H9 (cell line): ENCODE results near the gene SULT2B1. TPM values are rescaled to one million over a fixed set of nuclear protein-coding genes. Genes with fewer than 3 reads are reported as not detected.

ENCODE experiments used
- DNase-seq: peaks from one replicate; pipeline ENCODE4 v3.0.0-alpha.2; 2017
- H2AFZ ChIP-seq: one replicate; pipeline ENCODE4 v1.6.1; 2013; ENCODE audit warnings: mild to moderate bottlenecking, low read length, control low read depth, moderate library complexity
- H2AK5ac ChIP-seq: 2 replicates; pipeline ENCODE4 v1.6.1; 2013; ENCODE audit warnings: low read length, control low read depth, mixed read lengths; ENCODE audit not compliant: insufficient read length
- H2BK120ac ChIP-seq: one replicate; pipeline ENCODE4 v1.6.1; 2013; ENCODE audit warnings: low read depth, mild to moderate bottlenecking, low read length, control low read depth, inconsistent platforms; ENCODE audit not compliant: poor library complexity, severe bottlenecking
- H2BK12ac ChIP-seq: 2 replicates; pipeline ENCODE4 v1.6.1; 2013; ENCODE audit warnings: low read length, control low read depth, mixed read lengths, low read depth; ENCODE audit not compliant: insufficient read length
- H2BK15ac ChIP-seq: 2 replicates; pipeline ENCODE4 v1.6.1; 2013; ENCODE audit warnings: low read depth, low read length, control low read depth
- H2BK20ac ChIP-seq: one replicate; pipeline ENCODE4 v1.6.1; 2013; ENCODE audit warnings: low read depth, mild to moderate bottlenecking, low read length, control low read depth, inconsistent platforms; ENCODE audit not compliant: poor library complexity, severe bottlenecking
- H2BK5ac ChIP-seq: 2 replicates; pipeline ENCODE4 v1.6.1; 2013; ENCODE audit warnings: low read length, control low read depth, mixed read lengths; ENCODE audit not compliant: insufficient read length
- H3K14ac ChIP-seq: 2 replicates; pipeline ENCODE4 v1.6.1; 2013; ENCODE audit warnings: low read length, control low read depth; ENCODE audit not compliant: insufficient read depth
- H3K18ac ChIP-seq: 2 replicates; pipeline ENCODE4 v1.6.1; 2013; ENCODE audit warnings: low read depth, mild to moderate bottlenecking, mixed read lengths, low read length, control low read depth; ENCODE audit not compliant: insufficient read length
- H3K23ac ChIP-seq: 2 replicates; pipeline ENCODE4 v1.6.1; 2013; ENCODE audit warnings: low read length, control low read depth, mixed read lengths, low read depth; ENCODE audit not compliant: insufficient read length
- H3K23me2 ChIP-seq: 2 replicates; pipeline ENCODE4 v1.6.1; 2013; ENCODE audit warnings: low read depth, mild to moderate bottlenecking, mixed read lengths, low read length, control low read depth; ENCODE audit not compliant: insufficient read length, poor library complexity, severe bottlenecking
- H3K27ac ChIP-seq: 2 replicates; pipeline ENCODE4 v1.5.1; 2013; ENCODE audit warnings: low read length, control low read depth, mixed read lengths, low read depth; ENCODE audit not compliant: insufficient read length
- H3K27me3 ChIP-seq: 2 replicates; pipeline ENCODE4 v1.6.1; 2013; ENCODE audit warnings: low read length, control low read depth, inconsistent platforms; ENCODE audit not compliant: insufficient read depth
- H3K4ac ChIP-seq: 2 replicates; pipeline ENCODE4 v1.6.1; 2013; ENCODE audit warnings: low read depth, mild to moderate bottlenecking, control low read depth, inconsistent platforms, low read length, moderate library complexity
- H3K4me1 ChIP-seq: 2 replicates; pipeline ENCODE4 v1.6.1; 2013; ENCODE audit warnings: low read length, control low read depth, inconsistent platforms; ENCODE audit not compliant: insufficient read depth
- H3K4me2 ChIP-seq: 2 replicates; pipeline ENCODE4 v1.6.1; 2013; ENCODE audit warnings: low read length, control low read depth, mixed read lengths; ENCODE audit not compliant: insufficient read length, insufficient read depth
- H3K56ac ChIP-seq: 2 replicates; pipeline ENCODE4 v1.6.1; 2013; ENCODE audit warnings: low read depth, mild to moderate bottlenecking, mixed read lengths, low read length, control low read depth; ENCODE audit not compliant: insufficient read length
- H3K79me1 ChIP-seq: 2 replicates; pipeline ENCODE4 v1.6.1; 2013; ENCODE audit warnings: low read depth, mild to moderate bottlenecking, moderate library complexity, low read length, control low read depth, inconsistent platforms; ENCODE audit not compliant: insufficient read depth, poor library complexity, severe bottlenecking
- H3K79me2 ChIP-seq: 2 replicates; pipeline ENCODE4 v1.6.1; 2013; ENCODE audit warnings: low read length, control low read depth, inconsistent platforms; ENCODE audit not compliant: insufficient read depth
- H3K9ac ChIP-seq: 2 replicates; pipeline ENCODE4 v1.6.1; 2013; ENCODE audit warnings: low read length, control low read depth, mixed read lengths; ENCODE audit not compliant: insufficient read length; ENCODE audit errors: extremely low read depth
- H3K9me3 ChIP-seq: one replicate; pipeline ENCODE4 v1.6.1; 2013; ENCODE audit warnings: low read depth, low read length, inconsistent platforms; ENCODE audit not compliant: control insufficient read depth
- H3T11ph ChIP-seq: one replicate; pipeline ENCODE4 v1.6.1; 2013; ENCODE audit warnings: mild to moderate bottlenecking, low read length, control low read depth, inconsistent platforms
- H4K20me1 ChIP-seq: one replicate; pipeline ENCODE4 v1.6.1; 2013; ENCODE audit not compliant: control insufficient read depth, insufficient read length, insufficient read depth
- H4K5ac ChIP-seq: 2 replicates; pipeline ENCODE4 v1.6.1; 2013; ENCODE audit warnings: low read depth, mild to moderate bottlenecking, mixed read lengths, low read length, control low read depth; ENCODE audit not compliant: insufficient read length
- H4K8ac ChIP-seq: replicated peaks from 2 replicates; pipeline ENCODE4 v1.6.1; 2013; ENCODE audit warnings: low read length, control low read depth, mixed read lengths, low read depth; ENCODE audit not compliant: insufficient read length
- H4K91ac ChIP-seq: 2 replicates; pipeline ENCODE4 v1.6.1; 2013; ENCODE audit warnings: low read depth, mild to moderate bottlenecking, moderate library complexity, mixed read lengths, low read length, control low read depth; ENCODE audit not compliant: insufficient read length
- H3K27ac Mint-ChIP-seq, 3 experiments: 2 replicates in 2 of 3; 3 replicates in 1 of 3; pipeline ENCODE4 v1.8.0; 2020 to 2021; ENCODE audit warnings: mixed read lengths in 3 of 3, mild to moderate bottlenecking in 1 of 3, moderate library complexity in 1 of 3
- H3K27me3 Mint-ChIP-seq: 2 replicates; pipeline ENCODE4 v1.8.0; 2021; ENCODE audit warnings: low read depth, mild to moderate bottlenecking, moderate library complexity, mixed read lengths
- H3K36me3 Mint-ChIP-seq, 3 experiments: 2 replicates in 2 of 3; 3 replicates in 1 of 3; pipeline ENCODE4 v1.8.0; 2020 to 2021; ENCODE audit warnings: low read depth in 3 of 3, mixed read lengths in 3 of 3; ENCODE audit not compliant: insufficient read depth in 1 of 3
- H3K4me1 Mint-ChIP-seq, 2 experiments: 2 replicates each; pipeline ENCODE4 v1.8.0; 2020; ENCODE audit warnings: mixed read lengths in 2 of 2
- H3K4me3 Mint-ChIP-seq, 2 experiments: 2 replicates in 1 of 2; 3 replicates in 1 of 2; pipeline ENCODE4 v1.8.0; 2020 to 2021; ENCODE audit warnings: mild to moderate bottlenecking in 2 of 2, mixed read lengths in 2 of 2, moderate library complexity in 1 of 2
- H3K9me3 Mint-ChIP-seq, 2 experiments: 2 replicates in 1 of 2; 3 replicates in 1 of 2; pipeline ENCODE4 v1.8.0; 2020; ENCODE audit warnings: mild to moderate bottlenecking in 2 of 2, mixed read lengths in 2 of 2, moderate library complexity in 1 of 2
- WGBS: extraction: QIAGEN DNeasy Blood & Tissue Kit; methylation state at CpG from one replicate; pipeline ENCODE4 v1.1.7; 2013; ENCODE audit warnings: missing lambda C conversion rate, low lambda C conversion rate, mixed read lengths; ENCODE audit not compliant: insufficient read length; ENCODE audit errors: extremely low coverage; 5-methylcytosine and 5-hydroxymethylcytosine counted together
- total RNA-seq: library from RNA; stranded (reverse); gene quantifications from 2 replicates; pipeline ENCODE4 v1.2.1, GENCODE V29; 2021
- TF ChIP-seq, protein P1 (sequence below): fragments of 200-600 bp; sonication (generic); conservative IDR thresholded peaks from 3 replicates; pipeline ENCODE4 v1.8.0; 2021; ENCODE audit warnings: antibody characterized with exemption, mild to moderate bottlenecking

Gene SULT2B1
- total RNA-seq, 1 experiment from 2014 or later = 1.7 TPM

DNA sequence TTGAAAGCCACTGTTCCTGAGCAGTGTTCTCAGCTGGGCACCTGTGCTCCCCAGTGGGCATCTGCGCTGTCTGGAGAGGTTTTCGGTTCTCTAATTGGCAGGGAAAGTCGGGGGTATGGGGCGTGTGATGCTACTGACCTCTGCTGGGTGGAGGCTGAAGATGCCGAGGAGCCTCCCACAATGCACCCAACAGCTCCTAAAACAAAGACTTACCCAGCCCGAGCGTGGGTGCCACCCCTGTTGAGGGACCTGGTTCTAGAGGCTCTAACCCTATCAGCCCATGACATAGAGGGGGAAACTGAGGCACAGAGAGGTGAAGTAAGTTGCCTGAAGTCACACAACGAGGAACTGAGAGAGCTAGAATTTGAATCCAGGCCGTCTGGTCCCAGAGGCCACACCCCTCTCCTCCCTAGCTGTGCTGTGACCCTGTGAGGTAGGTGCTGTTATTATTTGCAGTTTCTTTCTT lies 56.9 kb downstream of the SULT2B1 start:
- no peak overlapping the region for H4K5ac ChIP-seq
- no CpG with 5 or more reads among the region's 9 CpGs for WGBS
- H2BK120ac ChIP-seq = no peak overlapping the region
- no peaks in the 10 kb centered on the region for H3K23me2 ChIP-seq
- Mint-ChIP-seq H3K27me3 (no peaks in the 10 kb centered on the region; the same call in 1 of the 2 replicates), H3K27ac (peak overlapping the region in 2 of 3 experiments; percentile 68 to 76; a peak in 2 of 7 replicates), H3K9me3 (no peaks in the 10 kb centered on the region; a peak in 1 of 5 replicates), H3K36me3 (peaks cover 4 to 15% (median 9%) of the 10 kb centered on the region in 3 experiments; a peak in 5 of 7 replicates), H3K4me3 (no peak overlapping the region; a peak in 1 of 5 replicates), H3K4me1 (peaks cover 3 to 8% of the 10 kb centered on the region in 2 experiments)
- H3K18ac ChIP-seq = no peak overlapping the region
- H3K9me3 ChIP-seq = no peaks in the 10 kb centered on the region
- no peaks in the 10 kb centered on the region for H3K4me1 ChIP-seq
- no peaks in the 10 kb centered on the region for H4K20me1 ChIP-seq
- H3K79me2 ChIP-seq = no peaks in the 10 kb centered on the region
- H3K56ac ChIP-seq = no peak overlapping the region
- H3K14ac ChIP-seq = no peak overlapping the region
- H4K91ac ChIP-seq = no peak overlapping the region
- H3K9ac ChIP-seq = no peak overlapping the region
- no peak overlapping the region for H2AK5ac ChIP-seq
- H2BK5ac ChIP-seq = no peak overlapping the region
- H2BK12ac ChIP-seq = no peak overlapping the region
- no peak overlapping the region for H2BK15ac ChIP-seq
- H2BK20ac ChIP-seq = no peak overlapping the region
- H3K4me2 ChIP-seq = no peak overlapping the region
- H2AFZ ChIP-seq = no peak overlapping the region
- no peak overlapping the region for H3T11ph ChIP-seq
- DNase-seq = peak; percentile 81
- H3K23ac ChIP-seq = no peak overlapping the region
- TF ChIP-seq, protein P1, sequence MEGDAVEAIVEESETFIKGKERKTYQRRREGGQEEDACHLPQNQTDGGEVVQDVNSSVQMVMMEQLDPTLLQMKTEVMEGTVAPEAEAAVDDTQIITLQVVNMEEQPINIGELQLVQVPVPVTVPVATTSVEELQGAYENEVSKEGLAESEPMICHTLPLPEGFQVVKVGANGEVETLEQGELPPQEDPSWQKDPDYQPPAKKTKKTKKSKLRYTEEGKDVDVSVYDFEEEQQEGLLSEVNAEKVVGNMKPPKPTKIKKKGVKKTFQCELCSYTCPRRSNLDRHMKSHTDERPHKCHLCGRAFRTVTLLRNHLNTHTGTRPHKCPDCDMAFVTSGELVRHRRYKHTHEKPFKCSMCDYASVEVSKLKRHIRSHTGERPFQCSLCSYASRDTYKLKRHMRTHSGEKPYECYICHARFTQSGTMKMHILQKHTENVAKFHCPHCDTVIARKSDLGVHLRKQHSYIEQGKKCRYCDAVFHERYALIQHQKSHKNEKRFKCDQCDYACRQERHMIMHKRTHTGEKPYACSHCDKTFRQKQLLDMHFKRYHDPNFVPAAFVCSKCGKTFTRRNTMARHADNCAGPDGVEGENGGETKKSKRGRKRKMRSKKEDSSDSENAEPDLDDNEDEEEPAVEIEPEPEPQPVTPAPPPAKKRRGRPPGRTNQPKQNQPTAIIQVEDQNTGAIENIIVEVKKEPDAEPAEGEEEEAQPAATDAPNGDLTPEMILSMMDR = peak; percentile 74
- no peaks in the 10 kb centered on the region for H3K79me1 ChIP-seq
- H4K8ac ChIP-seq = no peak overlapping the region
- H3K4ac ChIP-seq = no peak overlapping the region
- no peaks in the 10 kb centered on the region for H3K27me3 ChIP-seq
- H3K27ac ChIP-seq = no peak overlapping the region
